Prostate gland (tissue), 2 donors: Measurements from ENCODE around the gene ARHGAP26.

Experiments used
- POLR2A ChIP-seq: fragments of 450-650 bp; IDR thresholded peaks from one replicate; pipeline ENCODE4 v1.6.1; 2016; ENCODE audit warnings: antibody characterized with exemption, mild to moderate bottlenecking
- TF ChIP-seq, protein P1 (sequence below), 4 experiments: fragments of 200-600 bp in 2 of 4; fragments of 450-650 bp in 2 of 4; sonication (generic) in 2 of 4; IDR thresholded peaks; 1 replicate in 3 of 4; 2 replicates in 1 of 4; pipeline ENCODE4 v1.5.1; 2016 to 2019; ENCODE audit warnings: antibody characterized with exemption in 4 of 4, mild to moderate bottlenecking in 2 of 4, moderate library complexity in 2 of 4

DNA sequence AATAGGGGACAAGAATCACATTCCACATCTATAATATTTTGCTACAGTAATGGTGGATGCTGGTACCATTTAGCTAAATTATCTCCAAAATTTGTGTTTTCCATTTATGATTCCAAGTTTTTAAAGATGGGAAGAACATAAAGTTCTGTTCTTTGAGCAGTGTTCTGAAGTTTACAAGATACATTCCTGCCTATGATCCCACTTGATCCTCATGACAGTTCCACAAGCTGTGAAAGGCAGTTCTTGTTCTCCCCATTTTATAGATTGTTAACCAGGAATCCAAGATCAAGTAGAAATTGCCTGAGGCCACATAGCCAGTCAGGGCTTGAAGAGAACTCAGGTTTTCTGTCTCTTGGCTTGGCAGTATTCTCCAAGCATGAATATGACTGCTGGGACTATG is 376.0 kb downstream of the ARHGAP26 start:
- TF ChIP-seq, protein P1, sequence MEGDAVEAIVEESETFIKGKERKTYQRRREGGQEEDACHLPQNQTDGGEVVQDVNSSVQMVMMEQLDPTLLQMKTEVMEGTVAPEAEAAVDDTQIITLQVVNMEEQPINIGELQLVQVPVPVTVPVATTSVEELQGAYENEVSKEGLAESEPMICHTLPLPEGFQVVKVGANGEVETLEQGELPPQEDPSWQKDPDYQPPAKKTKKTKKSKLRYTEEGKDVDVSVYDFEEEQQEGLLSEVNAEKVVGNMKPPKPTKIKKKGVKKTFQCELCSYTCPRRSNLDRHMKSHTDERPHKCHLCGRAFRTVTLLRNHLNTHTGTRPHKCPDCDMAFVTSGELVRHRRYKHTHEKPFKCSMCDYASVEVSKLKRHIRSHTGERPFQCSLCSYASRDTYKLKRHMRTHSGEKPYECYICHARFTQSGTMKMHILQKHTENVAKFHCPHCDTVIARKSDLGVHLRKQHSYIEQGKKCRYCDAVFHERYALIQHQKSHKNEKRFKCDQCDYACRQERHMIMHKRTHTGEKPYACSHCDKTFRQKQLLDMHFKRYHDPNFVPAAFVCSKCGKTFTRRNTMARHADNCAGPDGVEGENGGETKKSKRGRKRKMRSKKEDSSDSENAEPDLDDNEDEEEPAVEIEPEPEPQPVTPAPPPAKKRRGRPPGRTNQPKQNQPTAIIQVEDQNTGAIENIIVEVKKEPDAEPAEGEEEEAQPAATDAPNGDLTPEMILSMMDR (IDR thresholded peaks at IDR 0.05): no peak
- TF ChIP-seq POLR2A: no peak
